ENCODE results near the gene HPS5.
A peak's percentile ranks its signal among the peaks of the same experiment; 100 is the strongest.
"Not testable (repeated sequence)": the region's sequence is repeated elsewhere in the genome, so short reads cannot be mapped to it uniquely, and the experiment has no call there.

The HPS5 gene, protein sequence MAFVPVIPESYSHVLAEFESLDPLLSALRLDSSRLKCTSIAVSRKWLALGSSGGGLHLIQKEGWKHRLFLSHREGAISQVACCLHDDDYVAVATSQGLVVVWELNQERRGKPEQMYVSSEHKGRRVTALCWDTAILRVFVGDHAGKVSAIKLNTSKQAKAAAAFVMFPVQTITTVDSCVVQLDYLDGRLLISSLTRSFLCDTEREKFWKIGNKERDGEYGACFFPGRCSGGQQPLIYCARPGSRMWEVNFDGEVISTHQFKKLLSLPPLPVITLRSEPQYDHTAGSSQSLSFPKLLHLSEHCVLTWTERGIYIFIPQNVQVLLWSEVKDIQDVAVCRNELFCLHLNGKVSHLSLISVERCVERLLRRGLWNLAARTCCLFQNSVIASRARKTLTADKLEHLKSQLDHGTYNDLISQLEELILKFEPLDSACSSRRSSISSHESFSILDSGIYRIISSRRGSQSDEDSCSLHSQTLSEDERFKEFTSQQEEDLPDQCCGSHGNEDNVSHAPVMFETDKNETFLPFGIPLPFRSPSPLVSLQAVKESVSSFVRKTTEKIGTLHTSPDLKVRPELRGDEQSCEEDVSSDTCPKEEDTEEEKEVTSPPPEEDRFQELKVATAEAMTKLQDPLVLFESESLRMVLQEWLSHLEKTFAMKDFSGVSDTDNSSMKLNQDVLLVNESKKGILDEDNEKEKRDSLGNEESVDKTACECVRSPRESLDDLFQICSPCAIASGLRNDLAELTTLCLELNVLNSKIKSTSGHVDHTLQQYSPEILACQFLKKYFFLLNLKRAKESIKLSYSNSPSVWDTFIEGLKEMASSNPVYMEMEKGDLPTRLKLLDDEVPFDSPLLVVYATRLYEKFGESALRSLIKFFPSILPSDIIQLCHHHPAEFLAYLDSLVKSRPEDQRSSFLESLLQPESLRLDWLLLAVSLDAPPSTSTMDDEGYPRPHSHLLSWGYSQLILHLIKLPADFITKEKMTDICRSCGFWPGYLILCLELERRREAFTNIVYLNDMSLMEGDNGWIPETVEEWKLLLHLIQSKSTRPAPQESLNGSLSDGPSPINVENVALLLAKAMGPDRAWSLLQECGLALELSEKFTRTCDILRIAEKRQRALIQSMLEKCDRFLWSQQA

DNA sequence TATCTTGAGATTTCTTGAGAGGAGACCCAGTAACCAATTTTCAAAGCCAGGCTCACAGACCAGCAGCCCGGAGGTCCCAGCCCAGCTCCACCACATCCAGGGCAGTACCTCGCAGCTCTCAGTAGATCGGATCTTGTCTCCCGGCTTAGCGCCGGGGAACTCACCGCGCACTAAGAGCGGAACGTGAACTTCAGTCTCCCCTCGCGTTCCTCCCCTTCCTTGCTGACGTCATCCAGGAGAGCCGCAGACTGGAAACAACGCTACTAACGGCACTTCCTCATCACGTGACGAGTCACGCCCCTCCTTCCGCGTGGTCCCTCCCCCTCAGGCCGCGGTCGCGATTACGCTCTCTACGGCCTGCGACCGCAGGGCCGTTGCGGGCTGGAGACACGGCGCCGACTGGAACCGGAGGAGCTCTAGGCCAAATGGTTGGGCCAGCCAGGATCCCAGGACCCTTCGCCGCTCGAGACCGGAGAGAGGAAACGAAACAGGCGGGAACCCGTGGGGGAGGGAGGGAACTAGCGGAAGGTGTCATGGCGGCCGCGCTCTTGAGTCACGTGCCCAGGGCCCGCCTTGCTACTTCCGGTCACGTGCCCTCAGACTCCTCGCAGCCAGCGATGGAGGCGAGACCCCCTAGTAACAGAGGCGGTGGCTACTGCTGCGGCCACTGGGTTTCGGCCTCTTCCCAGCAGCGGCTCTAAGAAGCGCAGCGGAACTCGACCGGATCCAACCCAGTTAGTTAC lies at the start of gene HPS5, which contains the start of gene GTF2H1:
Gene HPS5, minus strand, starts transcription at position 172 of the 743 bp plus-strand sequence. CDS start 4,282 bp downstream, outside the sequence.
Gene GTF2H1, plus strand, starts transcription at position 599 of the 743 bp plus-strand sequence. CDS start 10,508 bp downstream, outside the sequence.
- DNase-seq: peak; percentile 92 to 99 (median 96)
- intact Hi-C loops (cut with DNase I): loop anchor here (1.0 to 2.0 kb wide), 3 partner anchors 74 to 313 kb away; partner anchors contain the start of genes SPTY2D1 and TSG101

DNA sequence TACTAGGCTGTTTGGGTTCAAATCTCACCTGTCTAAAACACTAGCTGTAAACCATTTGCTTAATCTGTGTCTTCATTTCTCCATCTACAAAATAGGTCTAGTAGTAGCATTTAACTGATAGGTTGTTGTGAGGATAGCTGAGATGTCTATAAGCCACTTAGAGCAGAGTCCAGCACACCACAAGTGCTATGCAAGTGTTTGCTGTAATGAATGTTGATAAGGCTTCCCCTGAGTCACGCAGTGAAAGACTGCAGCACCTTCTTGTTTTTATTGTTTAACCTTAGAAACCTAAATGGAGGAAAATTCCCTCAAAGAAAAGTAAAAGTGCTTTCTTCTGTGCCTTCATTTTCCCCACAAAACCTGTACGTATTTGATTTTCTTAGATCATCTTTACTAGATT lies 49.3 kb upstream of the HPS5 start:
- no peak for DNase-seq
- intact Hi-C loops (cut with DNase I): no loop called here

GRCh38 chr11:18369398-18369797 lies 47.5 kb upstream of the HPS5 start:
- DNase-seq: no peak
- intact Hi-C loops (cut with DNase I): no loop called here

DNA sequence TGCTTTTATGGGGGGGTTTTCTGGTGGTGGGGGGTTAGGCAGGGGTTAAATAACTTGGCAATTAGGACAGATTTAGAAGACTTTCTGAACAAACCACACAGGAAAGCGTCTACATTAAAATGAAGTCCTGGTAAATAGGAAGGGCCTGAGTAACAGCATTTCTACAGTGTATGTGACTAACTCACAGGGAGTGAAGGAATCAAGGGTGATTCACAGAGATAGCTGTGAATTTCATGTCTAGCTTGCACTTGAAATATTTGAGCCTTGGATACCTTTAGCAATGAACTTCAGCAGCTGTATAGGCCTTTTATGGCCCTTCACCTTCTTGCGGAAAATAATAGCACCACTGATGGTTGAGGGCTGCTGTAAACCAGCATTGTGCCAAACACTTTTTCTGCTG lies 46.3 kb upstream of the HPS5 start:
- intact Hi-C loops (cut with DNase I): no loop called here
- DNase-seq: no peak

- intact Hi-C loops (cut with DNase I): no loop called here
- DNase-seq: no peak
Measured at GRCh38 chr11:18367431-18367830, 45.5 kb upstream of the HPS5 start.

DNA sequence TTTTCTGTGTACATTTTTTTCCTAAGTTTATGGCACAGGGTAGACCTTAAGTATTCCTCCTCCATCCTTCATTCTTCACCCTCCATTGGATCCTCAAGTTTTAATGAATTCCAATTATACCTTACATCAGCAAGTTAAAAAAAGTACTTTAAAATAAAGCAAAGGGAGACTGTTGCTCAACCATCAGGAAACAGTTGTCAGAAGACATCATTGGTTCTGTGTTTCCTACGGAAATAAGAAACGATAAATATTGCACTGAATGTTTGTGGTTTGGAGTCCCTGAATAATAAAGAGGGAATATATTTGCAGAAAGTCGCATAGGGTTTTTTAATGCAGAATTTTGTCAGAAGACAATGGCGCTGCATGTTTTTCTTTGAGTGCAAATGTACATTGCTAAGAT lies 44.3 kb upstream of the HPS5 start:
- no peak for DNase-seq
- intact Hi-C loops (cut with DNase I): no loop called here

DNA sequence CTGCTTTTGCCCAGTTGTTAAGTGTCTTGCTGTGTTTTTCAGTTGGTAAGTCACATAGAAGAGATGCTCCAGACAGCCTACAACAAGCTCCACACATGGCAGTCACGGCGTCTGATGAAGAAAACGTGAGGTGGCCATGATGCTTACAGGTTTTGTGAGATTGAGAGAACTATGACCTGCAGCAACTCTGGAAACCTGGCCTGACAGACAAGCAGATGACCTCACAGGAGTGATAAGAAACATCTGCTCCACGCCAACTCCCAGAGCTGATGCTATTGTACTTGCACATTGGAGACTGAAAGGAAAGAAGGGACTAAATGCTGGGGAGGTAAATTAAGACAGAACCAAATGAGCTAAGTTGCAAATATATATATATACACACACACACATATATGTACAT lies 43.8 kb upstream of the HPS5 start:
- intact Hi-C loops (cut with DNase I): no loop called here
- no peak for DNase-seq

DNA sequence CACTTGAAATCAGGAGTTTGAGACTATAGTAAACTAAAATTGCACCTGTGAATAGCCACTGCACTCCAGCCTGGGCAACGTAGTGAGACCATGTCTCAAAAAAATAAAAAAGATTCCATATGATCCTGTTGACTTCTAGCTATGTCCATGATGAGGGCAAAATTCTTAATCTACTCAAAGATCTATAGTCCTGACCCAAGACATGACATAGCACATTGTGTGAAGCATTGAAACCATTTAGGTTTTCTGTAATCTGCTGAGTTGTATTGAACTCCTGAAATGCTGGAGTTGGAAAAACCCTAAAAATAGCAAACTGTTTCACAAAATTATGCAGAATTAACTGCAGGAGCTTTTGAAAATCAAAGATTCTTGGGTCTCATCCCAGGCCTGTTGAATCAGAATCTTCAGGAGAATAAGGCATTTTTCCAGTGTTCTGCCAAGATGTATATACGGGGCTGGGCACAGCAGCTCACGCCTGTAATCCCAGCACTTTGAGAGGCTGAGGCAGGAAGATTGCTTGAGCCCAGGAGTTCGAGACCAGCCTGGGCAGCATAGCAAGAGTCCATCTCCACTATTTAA lies 42.6 kb upstream of the HPS5 start:
- no peak for DNase-seq
- intact Hi-C loops (cut with DNase I): no loop called here

DNA sequence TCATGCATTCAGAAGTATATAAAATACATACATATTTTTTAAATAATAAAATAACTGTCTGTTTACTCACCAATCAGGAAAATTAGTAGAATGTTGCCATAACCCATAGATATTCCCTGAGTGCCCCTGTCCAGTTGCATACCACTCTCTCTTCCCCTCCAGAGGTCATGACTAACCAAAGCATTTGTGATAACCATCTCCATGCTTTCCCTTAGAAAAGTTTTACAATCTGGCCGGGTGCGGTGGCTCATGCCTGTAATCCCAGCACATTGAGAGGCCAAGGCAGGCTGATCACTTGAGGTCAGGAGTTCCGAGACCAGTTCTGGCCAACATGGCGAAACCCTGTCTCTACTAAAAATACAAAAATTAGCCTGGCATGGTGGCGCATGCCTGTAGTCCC lies 39.2 kb upstream of the HPS5 start:
- intact Hi-C loops (cut with DNase I): no loop called here
- DNase-seq: no peak

DNA sequence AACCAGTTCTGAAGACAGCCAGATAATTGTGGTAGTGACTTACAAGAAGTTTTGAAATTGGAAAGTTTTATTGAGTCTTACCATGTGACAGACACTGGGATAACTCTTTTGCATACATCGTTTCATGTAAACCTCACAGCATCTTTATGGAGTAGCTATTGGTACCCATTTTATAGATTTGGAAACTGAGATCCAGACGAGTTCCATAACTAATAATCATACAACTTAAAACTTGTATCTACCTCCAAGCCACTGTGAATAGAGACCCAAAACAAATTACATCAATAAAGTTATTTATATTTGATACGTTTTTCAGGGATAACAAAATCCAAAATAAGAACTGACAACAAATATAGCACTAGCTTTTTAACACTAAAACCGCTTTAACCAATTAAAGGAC lies 36.7 kb upstream of the HPS5 start:
- no peak for DNase-seq
- intact Hi-C loops (cut with DNase I): no loop called here

- DNase-seq: no peak
- intact Hi-C loops (cut with DNase I): no loop called here
Measured at GRCh38 chr11:18352581-18352980, 30.6 kb upstream of the HPS5 start.

GRCh38 chr11:18347471-18348125 lies 25.7 kb upstream of the HPS5 start:
- no peak for DNase-seq
- intact Hi-C loops (cut with DNase I): no loop called here

DNA sequence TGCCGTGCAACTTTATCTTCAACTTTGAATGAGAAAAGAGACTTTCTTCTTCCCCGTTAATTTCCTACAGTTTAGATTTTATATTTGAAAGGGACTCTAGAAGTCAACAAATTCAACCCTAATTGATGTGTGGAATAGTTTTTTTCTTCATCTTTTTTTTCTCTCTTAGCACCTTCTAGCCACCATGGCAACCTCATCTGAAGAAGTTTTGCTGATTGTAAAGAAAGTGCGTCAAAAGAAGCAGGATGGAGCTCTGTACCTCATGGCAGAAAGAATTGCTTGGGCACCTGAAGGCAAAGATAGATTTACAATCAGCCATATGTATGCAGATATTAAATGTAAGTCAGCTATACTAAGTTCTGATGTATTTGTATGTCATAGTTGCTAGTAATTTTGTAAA lies 11.0 kb upstream of the HPS5 start:
- no peak for DNase-seq
- intact Hi-C loops (cut with DNase I): no loop called here

DNA sequence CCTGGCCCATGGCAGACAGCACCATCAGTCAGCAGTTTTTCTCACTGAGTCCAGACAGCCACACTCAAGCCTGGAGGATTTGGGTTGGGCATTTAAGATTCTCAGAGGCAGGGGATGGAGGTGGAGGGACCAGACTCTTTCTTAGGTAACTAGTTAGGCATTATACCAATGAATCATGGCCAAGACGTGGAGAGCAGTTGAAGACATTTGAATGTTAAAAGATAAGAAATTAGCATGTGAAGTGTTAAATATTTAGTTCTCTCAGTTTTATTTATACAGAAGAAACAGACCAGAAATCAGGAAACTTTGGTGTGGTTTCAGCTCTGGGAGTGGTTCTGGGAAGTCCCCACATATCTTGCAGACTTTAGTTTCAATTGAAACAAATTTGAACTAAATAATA lies 10.4 kb upstream of the HPS5 start:
- no peak for DNase-seq
- intact Hi-C loops (cut with DNase I): no loop called here

GRCh38 chr11:18330921-18331320 lies 9.0 kb upstream of the HPS5 start:
- intact Hi-C loops (cut with DNase I): no loop called here
- no peak for DNase-seq

GRCh38 chr11:18329196-18329870 lies 7.4 kb upstream of the HPS5 start:
- no peak for DNase-seq
- intact Hi-C loops (cut with DNase I): no loop called here

DNA sequence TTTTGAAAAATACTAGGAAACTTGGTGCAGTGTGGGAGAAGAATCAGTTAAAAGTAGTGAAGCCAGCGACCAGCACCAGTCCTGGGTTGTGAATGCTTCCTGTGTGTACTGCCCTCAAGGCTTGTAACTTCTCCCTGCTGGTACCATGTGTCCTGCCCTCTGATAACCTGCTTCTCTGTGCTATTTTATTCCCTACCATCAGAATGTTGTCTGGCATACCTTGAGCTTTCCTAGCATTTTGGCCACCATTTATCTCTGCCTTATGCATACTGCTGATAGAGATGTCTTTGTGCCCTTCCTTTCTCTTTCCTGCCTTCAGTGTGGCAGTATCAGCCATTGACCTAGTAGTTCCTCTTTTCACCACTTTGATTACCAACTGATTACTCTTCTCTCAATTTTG lies 2.4 kb upstream of the HPS5 start:
- intact Hi-C loops (cut with DNase I): no loop called here
- no peak for DNase-seq

- DNase-seq: not testable (repeated sequence)
- intact Hi-C loops (cut with DNase I): loop anchor here (2.0 kb wide), 1 partner anchor 311 kb away; the partner anchor contains the start of gene SPTY2D1
Measured at GRCh38 chr11:18323881-18324280, 1.9 kb upstream of the HPS5 start.
